GM12801 (cell line): ENCODE data around the gene CHI3L1.

ENCODE experiments used
- TF ChIP-seq, protein P1 (sequence below): IDR thresholded peaks from one replicate; pipeline ENCODE4 v1.5.1; 2011; ENCODE audit warnings: control low read depth; ENCODE audit not compliant: insufficient read length; ENCODE audit errors: extremely low read depth

The CHI3L1 gene

DNA sequence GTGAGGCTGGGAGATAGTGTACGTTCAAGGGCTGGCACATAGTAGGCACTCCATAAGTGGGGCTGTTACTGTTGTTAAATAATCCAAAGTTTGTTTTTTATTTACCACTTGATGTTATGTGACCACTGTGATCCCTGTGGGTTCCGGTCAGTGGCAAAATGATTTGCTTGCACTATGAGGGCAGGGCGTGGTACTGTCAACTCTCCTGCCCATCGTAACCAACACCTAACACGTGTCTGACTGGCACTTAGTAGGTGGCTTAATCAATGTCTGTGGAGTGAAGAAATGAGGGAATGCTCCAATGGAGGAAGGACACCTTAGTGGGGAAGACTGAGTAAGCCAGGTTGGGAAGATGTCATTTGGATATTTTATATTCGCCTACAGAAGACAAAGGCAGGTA lies 44.4 kb downstream of the CHI3L1 start:
- TF ChIP-seq, protein P1, sequence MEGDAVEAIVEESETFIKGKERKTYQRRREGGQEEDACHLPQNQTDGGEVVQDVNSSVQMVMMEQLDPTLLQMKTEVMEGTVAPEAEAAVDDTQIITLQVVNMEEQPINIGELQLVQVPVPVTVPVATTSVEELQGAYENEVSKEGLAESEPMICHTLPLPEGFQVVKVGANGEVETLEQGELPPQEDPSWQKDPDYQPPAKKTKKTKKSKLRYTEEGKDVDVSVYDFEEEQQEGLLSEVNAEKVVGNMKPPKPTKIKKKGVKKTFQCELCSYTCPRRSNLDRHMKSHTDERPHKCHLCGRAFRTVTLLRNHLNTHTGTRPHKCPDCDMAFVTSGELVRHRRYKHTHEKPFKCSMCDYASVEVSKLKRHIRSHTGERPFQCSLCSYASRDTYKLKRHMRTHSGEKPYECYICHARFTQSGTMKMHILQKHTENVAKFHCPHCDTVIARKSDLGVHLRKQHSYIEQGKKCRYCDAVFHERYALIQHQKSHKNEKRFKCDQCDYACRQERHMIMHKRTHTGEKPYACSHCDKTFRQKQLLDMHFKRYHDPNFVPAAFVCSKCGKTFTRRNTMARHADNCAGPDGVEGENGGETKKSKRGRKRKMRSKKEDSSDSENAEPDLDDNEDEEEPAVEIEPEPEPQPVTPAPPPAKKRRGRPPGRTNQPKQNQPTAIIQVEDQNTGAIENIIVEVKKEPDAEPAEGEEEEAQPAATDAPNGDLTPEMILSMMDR: no peak

GRCh38 chr1:203140743-203141520 lies 45.6 kb downstream of the CHI3L1 start:
- TF ChIP-seq, protein P1: no peak

DNA sequence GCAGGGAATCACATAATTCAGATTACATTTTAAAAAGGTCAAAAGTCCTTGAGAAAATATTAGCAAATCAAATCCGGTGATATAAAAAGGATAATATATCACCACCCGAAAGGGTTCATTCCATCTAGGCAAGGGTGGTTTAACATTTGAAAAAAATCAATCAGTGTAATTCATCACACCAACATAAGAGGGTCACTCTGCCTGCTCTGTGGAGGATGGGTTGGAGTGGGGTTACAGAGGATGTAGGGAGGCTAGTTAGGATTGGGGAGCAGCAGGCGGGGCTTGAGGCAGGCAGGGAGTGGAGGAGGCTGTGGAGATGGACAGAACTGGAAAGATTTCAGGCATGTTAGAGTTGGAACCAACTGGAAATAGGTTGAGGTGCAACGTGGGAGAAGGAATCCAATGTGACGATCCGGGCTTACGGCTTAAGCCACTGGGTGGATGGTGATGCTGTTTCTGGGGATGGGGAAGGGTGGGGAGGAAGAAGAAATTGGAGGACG lies 46.5 kb downstream of the CHI3L1 start:
- TF ChIP-seq, protein P1: no peak

DNA sequence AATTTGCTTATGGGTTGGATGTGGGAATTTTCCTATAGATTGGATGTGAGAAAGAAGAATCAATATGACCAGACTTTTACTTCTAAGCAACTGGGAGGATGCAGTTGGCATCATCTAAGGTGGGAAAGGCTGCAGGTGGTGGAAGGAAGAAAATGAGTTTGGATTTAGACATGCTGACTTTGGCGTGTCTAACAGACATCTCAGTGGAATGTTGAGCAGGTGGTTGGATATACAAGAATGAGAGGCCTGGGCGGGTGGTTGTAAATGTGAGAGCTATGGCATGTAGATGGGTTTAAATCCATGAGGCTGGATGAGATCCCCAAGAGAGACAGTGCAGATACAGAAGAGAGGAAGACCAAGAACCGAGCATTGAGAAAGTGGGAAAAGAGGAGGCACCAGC lies 48.4 kb downstream of the CHI3L1 start:
- TF ChIP-seq, protein P1: no peak

DNA sequence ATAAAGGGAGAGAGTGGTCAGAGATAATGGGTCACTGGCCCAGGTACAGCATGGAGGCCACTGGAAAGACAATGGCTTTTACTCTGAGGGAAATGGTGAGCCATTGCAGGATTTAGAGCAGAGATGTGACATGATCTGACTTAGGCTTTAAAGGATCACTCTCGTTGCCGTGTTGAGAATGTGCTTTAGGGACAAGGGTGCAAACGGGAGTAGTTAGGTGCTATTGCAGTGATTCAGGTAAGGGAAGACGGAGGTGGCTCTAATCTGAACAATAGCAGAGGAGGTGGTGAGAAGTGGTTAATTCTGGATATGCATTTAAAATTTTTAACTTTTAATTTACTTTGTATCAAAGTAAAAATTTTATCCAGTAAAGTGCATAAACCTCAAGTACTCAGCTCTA lies 49.2 kb downstream of the CHI3L1 start:
- TF ChIP-seq, protein P1: no peak

- TF ChIP-seq, protein P1: no peak
Observed at GRCh38 chr1:203136409-203137042, 50.0 kb downstream of the CHI3L1 start.

- TF ChIP-seq, protein P1: no peak
Observed at GRCh38 chr1:203135636-203136305, 50.7 kb downstream of the CHI3L1 start.
